ENCODE results near the gene HCFC1.

HCFC1 gene

GRCh38 chrX:153944140-153944799, 27.3 kb downstream of the HCFC1 start, which contains the start of gene RENBP:
Gene RENBP (minus strand): TSS chrX:153944643. CDS start chrX:153944610, 33 bp downstream.
- Histone ChIP-seq H2AFZ (ENCODE audit: low read length) (peak within 1 kb of the TSS; percentile 70), H3K4me3 (ENCODE audit: low read length) (peak within 1 kb of the TSS; percentile 63), H3K4me2 (ENCODE audit: low read depth, low read length) (peak within 1 kb of the TSS; percentile 77; the same call in 1 of the 2 replicates), H3K36me3 (replicated peaks; ENCODE audit: insufficient read depth, low read length) (no peaks in the 10 kb centered on the region), H3K9ac (ENCODE audit: low read length) (peak within 1 kb of the TSS; percentile 61), H3K9me2 (replicated peaks; ENCODE audit: insufficient read depth, low read length) (no peaks in the 10 kb centered on the region), H4K20me1 (ENCODE audit: insufficient read depth, low read length) (no peaks in the 10 kb centered on the region), H3K9me3 (replicated peaks; ENCODE audit: insufficient read depth, low read length) (no peaks in the 10 kb centered on the region), H3K4me1 (ENCODE audit: low read length) (no peaks in the 10 kb centered on the region), H3K79me2 (ENCODE audit: low read length) (peaks cover 10% of the 10 kb centered on the region; the same call in 1 of the 2 replicates), H3K27ac (ENCODE audit: low read length) (no peak within 1 kb of the TSS), H3K27me3 (replicated peaks; ENCODE audit: insufficient read depth, low read length) (no peaks in the 10 kb centered on the region), H3F3A (ENCODE audit: insufficient read depth, low read length) (peaks cover 3% of the 10 kb centered on the region; the same call in 1 of the 2 replicates)
- DNase-seq, result peak; percentile 33
- TF ChIP-seq EZH2phosphoT487 (IDR thresholded peaks at IDR 0.05; ENCODE audit: low read length), result no peak
- no peak for TF ChIP-seq EZH2 (optimal IDR thresholded peaks at IDR 0.05; ENCODE audit: low read depth, low read length)
- no peak for TF ChIP-seq CTCF (IDR thresholded peaks at IDR 0.05; ENCODE audit: low read length)

GRCh38 chrX:153941336-153942252, 30.0 kb downstream of the HCFC1 start:
- no peak overlapping the region for H3K9ac ChIP-seq (ENCODE audit: low read length)
- TF ChIP-seq CTCF (IDR thresholded peaks at IDR 0.05; ENCODE audit: low read length), result no peak
- TF ChIP-seq EZH2phosphoT487 (IDR thresholded peaks at IDR 0.05; ENCODE audit: low read length), result no peak
- no peak for TF ChIP-seq EZH2 (optimal IDR thresholded peaks at IDR 0.05; ENCODE audit: low read depth, low read length)

GRCh38 chrX:153939573-153939972, 32.0 kb downstream of the HCFC1 start:
- H3K9ac ChIP-seq (ENCODE audit: low read length), result no peak overlapping the region
- H3K36me3 ChIP-seq (replicated peaks; ENCODE audit: insufficient read depth, low read length), result no peaks in the 10 kb centered on the region
- H3K27me3 ChIP-seq (replicated peaks; ENCODE audit: insufficient read depth, low read length), result no peaks in the 10 kb centered on the region
- H3K9me2 ChIP-seq (replicated peaks; ENCODE audit: insufficient read depth, low read length), result no peaks in the 10 kb centered on the region
- H4K20me1 ChIP-seq (ENCODE audit: insufficient read depth, low read length), result no peaks in the 10 kb centered on the region
- DNase-seq, result no peak
- no peak overlapping the region for H3K27ac ChIP-seq (ENCODE audit: low read length)
- H3K9me3 ChIP-seq (replicated peaks; ENCODE audit: insufficient read depth, low read length), result no peaks in the 10 kb centered on the region
- H3K4me3 ChIP-seq (ENCODE audit: low read length), result no peak overlapping the region
- no peak overlapping the region for H2AFZ ChIP-seq (ENCODE audit: low read length)
- H3K79me2 ChIP-seq (ENCODE audit: low read length), result peaks cover 10% of the 10 kb centered on the region; the same call in 1 of the 2 replicates
- H3K4me1 ChIP-seq (ENCODE audit: low read length), result no peaks in the 10 kb centered on the region
- TF ChIP-seq CTCF (IDR thresholded peaks at IDR 0.05; ENCODE audit: low read length) (no peak), EZH2phosphoT487 (IDR thresholded peaks at IDR 0.05; ENCODE audit: low read length) (no peak), EZH2 (optimal IDR thresholded peaks at IDR 0.05; ENCODE audit: low read depth, low read length) (no peak)
- H3K4me2 ChIP-seq (ENCODE audit: low read depth, low read length), result no peak overlapping the region
- H3F3A ChIP-seq (ENCODE audit: insufficient read depth, low read length), result no peaks in the 10 kb centered on the region

More at GRCh38 chrX:153941336-153942252, 30.0 kb downstream of the HCFC1 start:
- Histone ChIP-seq H3K4me1 (ENCODE audit: low read length) (no peaks in the 10 kb centered on the region), H3K4me3 (ENCODE audit: low read length) (no peak overlapping the region), H3K9me3 (replicated peaks; ENCODE audit: insufficient read depth, low read length) (no peaks in the 10 kb centered on the region), H2AFZ (ENCODE audit: low read length) (no peak overlapping the region), H3F3A (ENCODE audit: insufficient read depth, low read length) (no peaks in the 10 kb centered on the region), H3K36me3 (replicated peaks; ENCODE audit: insufficient read depth, low read length) (no peaks in the 10 kb centered on the region), H3K27ac (ENCODE audit: low read length) (no peak overlapping the region), H3K9me2 (replicated peaks; ENCODE audit: insufficient read depth, low read length) (no peaks in the 10 kb centered on the region), H4K20me1 (ENCODE audit: insufficient read depth, low read length) (no peaks in the 10 kb centered on the region), H3K4me2 (ENCODE audit: low read depth, low read length) (no peak overlapping the region), H3K27me3 (replicated peaks; ENCODE audit: insufficient read depth, low read length) (no peaks in the 10 kb centered on the region), H3K79me2 (ENCODE audit: low read length) (peaks cover 10% of the 10 kb centered on the region; the same call in 1 of the 2 replicates)
- no peak for DNase-seq
